SU-DHL-6 (cell line): ENCODE measurements around the gene PNLDC1.

ENCODE experiments used
- H2AFZ ChIP-seq: fragments of 200-600 bp; sonication (generic); 2 replicates; pipeline ENCODE4 v1.6.1; 2014; ENCODE audit warnings: low read depth, mild to moderate bottlenecking, moderate library complexity, mixed read lengths, antibody characterized with exemption, low read length; ENCODE audit not compliant: severe bottlenecking
- H3F3A ChIP-seq: fragments of 200-600 bp; shearing (Covaris generic); 2 replicates; pipeline ENCODE4 v1.6.0; 2016; ENCODE audit warnings: antibody characterized with exemption, mild to moderate bottlenecking; ENCODE audit not compliant: insufficient read depth
- H3K27ac ChIP-seq: fragments of 200-600 bp; sonication (generic); 2 replicates; pipeline ENCODE4 v1.5.1; 2016; ENCODE audit warnings: low read depth, mild to moderate bottlenecking, low read length, moderate library complexity, mixed read lengths
- H3K27me3 ChIP-seq: fragments of 200-600 bp; sonication (generic), shearing (Covaris generic); 2 replicates; pipeline ENCODE4 v1.6.0; 2014; ENCODE audit warnings: mild to moderate bottlenecking, low read length
- H3K36me3 ChIP-seq: fragments of 200-600 bp; sonication (generic); 2 replicates; pipeline ENCODE4 v1.6.1; 2014; ENCODE audit warnings: mild to moderate bottlenecking, low read length, mixed read lengths
- H3K4me2 ChIP-seq: fragments of 300-600, 200-600 bp; shearing (Covaris generic), sonication (generic); 2 replicates; pipeline ENCODE4 v1.6.0; 2014; ENCODE audit warnings: low read length, low read depth, mild to moderate bottlenecking; ENCODE audit not compliant: poor library complexity, severe bottlenecking
- H3K4me3 ChIP-seq: fragments of 200-600 bp; sonication (generic); 2 replicates; pipeline ENCODE4 v1.5.1; 2014; ENCODE audit warnings: antibody characterized with exemption, low read length, mild to moderate bottlenecking, mixed read lengths; ENCODE audit not compliant: insufficient read depth, poor library complexity, severe bottlenecking
- H3K79me2 ChIP-seq: fragments of 200-600 bp; sonication (generic); 2 replicates; pipeline ENCODE4 v1.6.1; 2014; ENCODE audit warnings: mild to moderate bottlenecking, low read length, moderate library complexity; ENCODE audit not compliant: insufficient read depth
- H3K9ac ChIP-seq: fragments of 200-600 bp; sonication (generic); 2 replicates; pipeline ENCODE4 v1.7.0; 2014; ENCODE audit warnings: mild to moderate bottlenecking, low read length
- H3K9me2 ChIP-seq: fragments of 200-600 bp; sonication (generic); replicated peaks from 2 replicates; pipeline ENCODE4 v1.6.1; 2014; ENCODE audit warnings: low read length; ENCODE audit not compliant: insufficient read depth
- H3K9me3 ChIP-seq: fragments of 200-600 bp; sonication (generic); 2 replicates; pipeline ENCODE4 v1.6.1; 2014; ENCODE audit warnings: low read length, mixed read lengths; ENCODE audit not compliant: insufficient read depth
- H4K20me1 ChIP-seq: fragments of 200-600 bp; sonication (generic); 2 replicates; pipeline ENCODE4 v1.6.1; 2014; ENCODE audit warnings: low read depth, mild to moderate bottlenecking, antibody characterized with exemption, low read length, moderate library complexity, mixed read lengths
- CTCF ChIP-seq: fragments of 200-600 bp; sonication (generic); IDR thresholded peaks from one replicate; pipeline ENCODE4 v1.5.1; 2017; ENCODE audit warnings: antibody characterized with exemption, mild to moderate bottlenecking, low read length, moderate library complexity; ENCODE audit not compliant: insufficient read depth, poor library complexity, severe bottlenecking
- EZH2phosphoT487 ChIP-seq: fragments of 200-600 bp; sonication (generic), shearing (Covaris generic); conservative IDR thresholded peaks from 2 replicates; pipeline ENCODE4 v1.6.1; 2018; ENCODE audit warnings: mild to moderate bottlenecking, antibody characterized with exemption, low read length, moderate library complexity, mixed read lengths

The PNLDC1 gene

GRCh38 chr6:159788753-159789376, 11.2 kb upstream of the PNLDC1 start:
- peaks cover 28% of the 10 kb centered on the region; the same call in 1 of the 2 replicates for H4K20me1 ChIP-seq
- no peaks in the 10 kb centered on the region for H3K9me3 ChIP-seq
- H3K36me3 ChIP-seq = peaks cover 44% of the 10 kb centered on the region
- peaks cover 12% of the 10 kb centered on the region; the same call in 1 of the 2 replicates for H3F3A ChIP-seq
- TF ChIP-seq EZH2phosphoT487 (no peak), CTCF (no peak)
- H3K9me2 ChIP-seq = no peaks in the 10 kb centered on the region
- peaks cover 87% of the 10 kb centered on the region for H3K79me2 ChIP-seq
- no peaks in the 10 kb centered on the region for H3K27me3 ChIP-seq
- H2AFZ ChIP-seq = no peak overlapping the region
- peak overlapping the region; percentile 88 for H3K4me2 ChIP-seq
- H3K27ac ChIP-seq = peak overlapping the region; percentile 54
- H3K4me3 ChIP-seq = peak overlapping the region; percentile 79
- H3K9ac ChIP-seq = peak overlapping the region; percentile 96

- H3K9ac ChIP-seq = peak within 1 kb of the TSS; percentile 96
- H3K79me2 ChIP-seq = peaks cover 87% of the 10 kb centered on the region
- no peaks in the 10 kb centered on the region for H3K27me3 ChIP-seq
- H3K9me3 ChIP-seq = no peaks in the 10 kb centered on the region
- peaks cover 46% of the 10 kb centered on the region for H3K36me3 ChIP-seq
- H3K9me2 ChIP-seq = no peaks in the 10 kb centered on the region
- peak within 1 kb of the TSS; percentile 88 for H3K4me2 ChIP-seq
- peak within 1 kb of the TSS; percentile 82 for H3K4me3 ChIP-seq
- TF ChIP-seq CTCF = no peak
- TF ChIP-seq EZH2phosphoT487 = no peak
- H3K27ac ChIP-seq = peak within 1 kb of the TSS; percentile 85
- H3F3A ChIP-seq = peaks cover 10% of the 10 kb centered on the region; the same call in 1 of the 2 replicates
- peaks cover 28% of the 10 kb centered on the region; the same call in 1 of the 2 replicates for H4K20me1 ChIP-seq
- H2AFZ ChIP-seq = peak within 1 kb of the TSS; percentile 46
Observed at GRCh38 chr6:159789377-159790148, 10.5 kb upstream of the PNLDC1 start, which contains the start of gene TCP1. Gene TCP1 (minus strand): TSS chr6:159789602. CDS start chr6:159789468, 134 bp downstream.

GRCh38 chr6:159790149-159790955, 9.7 kb upstream of the PNLDC1 start, which contains the start of gene MRPL18:
Gene MRPL18 (plus strand): TSS chr6:159790467. CDS start chr6:159790588, 121 bp downstream.
- Histone ChIP-seq H3K9ac (peak within 1 kb of the TSS; percentile 96), H3K36me3 (peaks cover 38% of the 10 kb centered on the region), H3F3A (peaks cover 10% of the 10 kb centered on the region; the same call in 1 of the 2 replicates), H3K27ac (peak within 1 kb of the TSS; percentile 85), H4K20me1 (peaks cover 23% of the 10 kb centered on the region; the same call in 1 of the 2 replicates), H2AFZ (peak within 1 kb of the TSS; percentile 46), H3K9me2 (no peaks in the 10 kb centered on the region), H3K4me3 (peak within 1 kb of the TSS; percentile 82), H3K9me3 (no peaks in the 10 kb centered on the region), H3K4me2 (peak within 1 kb of the TSS; percentile 88), H3K79me2 (peaks cover 81% of the 10 kb centered on the region), H3K27me3 (no peaks in the 10 kb centered on the region)
- TF ChIP-seq CTCF (no peak), EZH2phosphoT487 (no peak)
